GM18498 (cell line): ENCODE results near the gene JAK2.

Experiments
- ATAC-seq: cut with Tn5 transposase; IDR thresholded peaks from one replicate; pipeline ENCODE4 v1.9.1; 2021; ENCODE audit warnings: mild to moderate bottlenecking, moderate library complexity; ENCODE audit not compliant: unreplicated experiment

JAK2 gene

GRCh38 chr9:5122516-5122915 lies 137.4 kb downstream of the JAK2 start:
- ATAC-seq = no peak

GRCh38 chr9:5140151-5140550 lies 155.1 kb downstream of the JAK2 start:
- no peak for ATAC-seq

- no peak for ATAC-seq
Observed at GRCh38 chr9:5144217-5144616, 159.1 kb downstream of the JAK2 start.

GRCh38 chr9:5146241-5146640 lies 161.2 kb downstream of the JAK2 start:
- no peak for ATAC-seq
